ENCODE results near the gene PNPO. TPM values are rescaled to one million over a fixed set of nuclear protein-coding genes. Genes with fewer than 3 reads are reported as not detected.

The PNPO gene
- total RNA-seq, 4 donors from 2014 or later = 20.1 to 39.7 (median 30.8) TPM

DNA sequence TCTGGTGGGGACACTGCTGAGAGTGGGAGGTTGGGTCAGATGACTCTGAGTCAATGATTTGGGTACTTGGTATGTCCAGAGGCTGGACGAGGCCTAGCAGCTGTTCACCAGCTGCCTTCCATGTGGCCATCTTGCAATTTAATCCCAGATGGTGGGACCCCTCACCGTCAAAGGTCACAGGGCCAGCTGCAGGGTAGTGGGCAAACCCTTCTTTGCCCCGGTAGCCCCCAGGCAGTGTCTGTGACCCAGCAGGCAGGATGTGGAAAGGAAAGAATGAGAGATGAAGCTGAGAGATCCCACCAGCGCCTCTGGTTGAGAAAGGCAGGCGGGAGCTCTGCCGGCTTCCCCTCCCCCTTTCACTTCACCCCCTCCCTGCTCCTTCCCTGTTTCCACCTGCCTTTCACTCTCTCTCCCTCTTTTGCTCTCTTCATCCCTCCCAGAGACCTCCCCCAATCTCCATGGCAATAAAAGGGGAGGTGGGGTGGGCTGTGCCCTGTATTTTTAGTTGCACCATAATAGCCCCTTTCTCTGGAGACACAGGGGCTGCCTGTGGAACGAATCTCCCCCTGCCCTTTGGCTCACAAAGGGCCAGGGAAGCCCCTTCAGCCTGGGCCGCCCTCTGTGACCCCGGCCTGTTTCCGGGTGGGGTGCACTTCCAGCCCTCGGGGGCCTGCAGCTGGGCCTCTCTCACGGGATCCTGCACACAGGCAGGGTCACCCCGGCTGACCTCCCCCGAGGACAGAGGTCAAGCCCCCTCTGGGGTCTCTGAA, 49.8 kb downstream of the PNPO start:
- no peak for ATAC-seq (ENCODE audit: low FRiP score)
- TF ChIP-seq CTCF (IDR thresholded peaks at IDR 0.05) = no peak

DNA sequence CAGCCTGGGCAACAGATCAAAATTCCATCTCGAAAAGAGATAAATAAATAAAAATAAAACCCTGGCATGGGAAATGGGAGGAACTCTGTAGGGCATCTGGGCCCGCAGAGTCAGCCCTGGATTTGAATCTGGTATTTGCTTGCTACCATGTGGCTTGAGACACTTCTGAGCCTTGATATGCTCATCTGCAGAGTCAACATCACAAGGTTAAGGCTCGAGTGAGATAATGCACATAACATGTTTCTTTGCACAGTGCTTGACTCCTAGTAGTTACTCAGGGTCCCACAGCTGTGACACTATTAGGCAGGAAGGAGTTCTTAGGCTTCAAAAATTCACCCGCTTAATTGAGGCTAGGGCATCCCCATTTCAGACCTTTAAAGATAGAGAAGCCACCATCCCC, 50.8 kb downstream of the PNPO start:
- no peak for ATAC-seq (ENCODE audit: low FRiP score)

More for the DNA sequence above, 49.8 kb downstream of the PNPO start:
- no peak for DNase-seq (ENCODE audit: low spot score)

GRCh38 chr17:47993031-47993564, 51.7 kb downstream of the PNPO start:
- DNase-seq (ENCODE audit: low spot score) (no peak), ATAC-seq (ENCODE audit: low FRiP score) (no peak)
- no peak for TF ChIP-seq CTCF (IDR thresholded peaks at IDR 0.05)

More for the DNA sequence above, 50.8 kb downstream of the PNPO start:
- no peak for TF ChIP-seq CTCF (IDR thresholded peaks at IDR 0.05)
- DNase-seq (ENCODE audit: low spot score) = no peak

DNA sequence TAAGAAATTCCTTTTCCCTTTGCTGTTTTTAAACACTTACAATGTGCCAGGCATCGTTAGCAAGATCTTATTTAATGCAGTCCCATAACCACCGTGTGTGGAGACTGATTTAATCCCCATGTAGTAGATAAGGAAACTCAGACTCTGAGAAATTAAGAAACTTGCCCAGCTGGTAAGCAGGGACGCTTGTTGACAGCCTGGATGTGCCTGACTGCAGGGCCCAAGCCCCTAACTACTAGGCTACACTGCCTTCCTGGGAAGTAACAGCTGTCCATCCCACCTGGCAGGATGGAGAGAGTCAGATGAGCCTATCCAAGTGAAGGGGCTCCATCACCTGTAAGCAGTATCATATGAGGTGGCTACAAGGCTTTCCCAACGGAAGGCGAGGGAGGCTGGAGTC, 52.6 kb downstream of the PNPO start:
- DNase-seq (ENCODE audit: low spot score) (no peak), ATAC-seq (ENCODE audit: low FRiP score) (no peak)

DNA sequence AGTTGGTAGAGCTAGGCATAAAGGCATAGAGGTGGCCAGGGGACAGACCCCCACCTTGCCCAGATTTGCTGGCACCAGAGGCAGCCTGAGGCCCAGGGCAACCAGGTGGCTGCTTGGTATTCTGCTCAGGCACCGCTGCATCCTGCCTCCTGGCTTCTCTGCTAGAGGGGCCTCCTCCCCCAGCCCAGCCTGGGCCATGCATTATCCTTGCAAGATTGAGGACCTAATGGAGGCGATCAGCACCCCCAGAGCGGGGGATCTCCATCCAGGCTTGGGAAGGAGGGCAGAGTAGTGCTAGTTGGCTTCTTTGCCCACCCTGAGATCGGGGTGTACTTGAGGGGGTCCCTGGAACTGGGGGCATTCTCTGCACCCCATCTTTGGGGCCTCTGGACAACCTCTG, 53.4 kb downstream of the PNPO start:
- TF ChIP-seq CTCF (IDR thresholded peaks at IDR 0.05) = no peak
- DNase-seq (ENCODE audit: low spot score) = no peak
- no peak for ATAC-seq (ENCODE audit: low FRiP score)

More for the DNA sequence above, 52.6 kb downstream of the PNPO start:
- no peak for TF ChIP-seq CTCF (IDR thresholded peaks at IDR 0.05)

DNA sequence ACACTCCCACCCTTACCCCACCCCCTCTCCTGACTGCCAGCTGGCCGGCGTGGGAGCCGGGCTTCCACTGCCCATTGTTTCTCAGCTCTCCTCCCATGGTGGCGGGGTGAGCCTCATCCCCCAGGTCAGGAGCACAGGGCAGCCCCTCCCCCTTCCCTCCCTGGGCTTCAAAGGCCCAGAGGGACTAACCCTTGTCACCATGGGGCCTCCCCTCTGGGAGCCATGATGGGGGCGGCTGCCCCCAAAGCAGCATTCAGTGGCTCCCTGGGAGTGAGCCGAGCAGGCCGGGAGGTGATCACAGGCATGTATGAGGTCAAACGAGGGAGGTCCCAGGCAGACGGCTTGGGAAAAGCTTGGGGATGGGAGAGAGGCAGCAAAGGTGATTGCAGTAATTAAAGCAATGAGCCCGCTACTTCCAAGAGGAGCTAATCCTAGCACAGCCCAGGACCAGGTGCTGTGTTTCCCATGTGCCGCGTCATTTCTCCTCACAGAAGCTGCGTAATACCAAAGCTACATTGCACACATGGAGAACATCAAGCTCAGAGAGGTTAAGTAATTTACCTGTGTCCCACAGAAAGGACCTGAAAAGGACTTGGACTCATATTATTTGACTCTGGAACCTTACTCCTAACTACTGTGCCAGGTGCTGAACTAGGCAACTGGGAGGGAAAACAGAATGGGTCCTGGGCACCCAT, 54.0 kb downstream of the PNPO start:
- DNase-seq (ENCODE audit: low spot score) = no peak
- no peak for ATAC-seq (ENCODE audit: low FRiP score)
- no peak for TF ChIP-seq CTCF (IDR thresholded peaks at IDR 0.05)

All from omental fat pad (tissue), 4 donors.